Naive thymus-derived CD4-positive, alpha-beta T cell (primary cell): ENCODE data around the gene RIT2. TPM values are rescaled to one million over a fixed set of nuclear protein-coding genes. Genes with fewer than 3 reads are reported as not detected.
"Not testable (repeated sequence)": the region's sequence is repeated elsewhere in the genome, so short reads cannot be mapped to it uniquely, and the experiment has no call there.

Experiments used
- ATAC-seq: fragments of 150-1000 bp; cut with Tn5 transposase; 2 replicates; pipeline ENCODE4 v1.10.0; 2021; ENCODE audit warnings: mild to moderate bottlenecking, moderate library complexity
- CTCF ChIA-PET: fragments of 350-600 bp; sonication (Branson Sonifier 250); formaldehyde crosslinking; loops from one replicate; lab custom pipeline; 2021; ENCODE audit warnings: antibody characterized with exemption; lab: Charles Lee
- POLR2A ChIA-PET: fragments of 350-600 bp; sonication (Branson Sonifier 250); formaldehyde crosslinking; loops from one replicate; lab custom pipeline; 2021; ENCODE audit warnings: antibody characterized with exemption, inconsistent platforms; lab: Charles Lee
- DNase-seq, 9 donors: peaks; one replicate each; pipeline versions ENCODE4 v3.0.0 to v3.0.0-alpha.2; 2020 to 2022; ENCODE audit warnings: mixed read lengths in 1 of 9
- H3K27ac ChIP-seq: one replicate; pipeline ENCODE4 v1.7.0; 2013; ENCODE audit warnings: mild to moderate bottlenecking, low read depth, low read length, moderate library complexity
- H3K27me3 ChIP-seq, 2 donors: one replicate each; pipeline ENCODE4 v1.7.0; 2013; ENCODE audit warnings: low read length in 2 of 2, mild to moderate bottlenecking in 2 of 2, moderate library complexity in 2 of 2; ENCODE audit not compliant: control insufficient read depth in 2 of 2, insufficient read depth in 2 of 2
- H3K36me3 ChIP-seq, 3 experiments: 1 replicate in 2 of 3; 2 replicates in 1 of 3; pipeline ENCODE4 v1.7.0; 2013; ENCODE audit warnings: low read length in 3 of 3, mild to moderate bottlenecking in 3 of 3, moderate library complexity in 1 of 3; ENCODE audit not compliant: insufficient read depth in 3 of 3, control insufficient read depth in 2 of 3
- H3K4me1 ChIP-seq, 2 donors: one replicate each; pipeline ENCODE4 v1.7.0; 2013; ENCODE audit warnings: low read length in 2 of 2, mild to moderate bottlenecking in 2 of 2, moderate library complexity in 1 of 2; ENCODE audit not compliant: control insufficient read depth in 2 of 2, insufficient read depth in 2 of 2
- H3K4me3 ChIP-seq: 2 replicates; pipeline ENCODE4 v1.7.0; 2013; ENCODE audit warnings: mild to moderate bottlenecking, low read length
- H3K9me3 ChIP-seq, 3 experiments: 1 replicate in 2 of 3; 2 replicates in 1 of 3; pipeline ENCODE4 v1.7.0; 2013; ENCODE audit warnings: low read length in 3 of 3; ENCODE audit not compliant: control insufficient read depth in 2 of 3
- H3K27ac Mint-ChIP-seq, 9 donors: one replicate each; pipeline ENCODE4 v1.8.0; 2020 to 2022; ENCODE audit warnings: mixed read lengths in 9 of 9, mild to moderate bottlenecking in 8 of 9, moderate library complexity in 5 of 9, inconsistent platforms in 2 of 9
- H3K27me3 Mint-ChIP-seq, 5 donors: one replicate each; pipeline ENCODE4 v1.8.0; 2021 to 2022; ENCODE audit warnings: mixed read lengths in 5 of 5, mild to moderate bottlenecking in 1 of 5
- H3K36me3 Mint-ChIP-seq, 5 donors: one replicate each; pipeline ENCODE4 v1.8.0; 2020 to 2022; ENCODE audit warnings: mixed read lengths in 5 of 5, mild to moderate bottlenecking in 3 of 5, inconsistent platforms in 1 of 5
- H3K4me1 Mint-ChIP-seq, 7 donors: one replicate each; pipeline ENCODE4 v1.8.0; 2020 to 2022; ENCODE audit warnings: mixed read lengths in 7 of 7, mild to moderate bottlenecking in 3 of 7, inconsistent platforms in 1 of 7
- H3K4me3 Mint-ChIP-seq, 10 donors: one replicate each; pipeline ENCODE4 v1.8.0; 2020 to 2022; ENCODE audit warnings: mild to moderate bottlenecking in 10 of 10, mixed read lengths in 10 of 10, moderate library complexity in 6 of 10, inconsistent platforms in 2 of 10
- H3K9me3 Mint-ChIP-seq, 11 donors: one replicate each; pipeline ENCODE4 v1.8.0; 2020 to 2022; ENCODE audit warnings: mixed read lengths in 11 of 11, mild to moderate bottlenecking in 4 of 11, inconsistent platforms in 1 of 11, moderate library complexity in 1 of 11
- intact Hi-C, 2 donors: fragments of 100-400 bp; cut with micrococcal nuclease; formaldehyde crosslinking; loops; one replicate each; pipeline ENCODE4 v1.15.1; 2023
- polyA plus RNA-seq, 2 donors: library from polyadenylated mRNA; unstranded; fragments of 300-500 nt; fragmentation: Illumina TruSeq; gene quantifications; one replicate each; pipeline ENCODE4 v1.2.3, GENCODE V29; 2021
- total RNA-seq, 6 experiments: library from RNA in 5 of 6; stranded (reverse) in 5 of 6; gene quantifications; 1 replicate in 5 of 6; 2 replicates in 1 of 6; pipeline ENCODE4 v1.2.3 and lab custom pipeline; 2021 to 2026

Gene RIT2
- total and polyA plus RNA-seq, 7 experiments from 2014 or later: not detected

- H3K27me3 ChIP-seq, CTCF ChIA-PET, H3K27ac ChIP-seq, H3K9me3 ChIP-seq, H3K4me1 ChIP-seq, ATAC-seq, H3K4me3 Mint-ChIP-seq, H3K36me3 Mint-ChIP-seq, H3K4me1 Mint-ChIP-seq, H3K4me3 ChIP-seq, POLR2A ChIA-PET, H3K36me3 ChIP-seq, DNase-seq, intact Hi-C loops, H3K27ac Mint-ChIP-seq, H3K9me3 Mint-ChIP-seq, H3K27me3 Mint-ChIP-seq: not testable (repeated sequence)
Measured at GRCh38 chr18:42795213-42795789, 320.2 kb downstream of the RIT2 start.

DNA sequence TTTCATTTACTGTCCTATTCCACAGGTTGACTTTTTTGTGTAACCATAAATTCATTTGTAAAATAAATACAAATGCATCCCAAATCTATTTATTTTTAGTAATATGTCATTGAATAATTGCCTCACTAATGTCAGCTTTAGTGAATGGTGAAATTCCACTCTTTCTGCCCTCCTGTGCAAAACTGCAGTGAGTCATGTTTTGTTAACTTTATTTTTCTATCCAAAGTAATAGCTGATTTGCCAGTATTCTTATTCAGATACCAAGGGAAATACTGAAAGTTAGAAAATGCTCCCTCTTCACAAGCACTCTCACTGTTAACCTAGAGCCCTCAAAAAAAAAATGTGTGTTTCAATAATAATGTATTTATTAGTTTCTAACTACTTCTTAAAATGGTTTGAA is 322.8 kb downstream of the RIT2 start:
- ATAC-seq: no peak
- Histone ChIP-seq H3K4me3 (no peak overlapping the region), H3K9me3 (peaks cover 0 to 4% (median 0%) of the 10 kb centered on the region in 3 experiments), H3K27ac (no peak overlapping the region), H3K4me1 (no peaks in the 10 kb centered on the region), H3K36me3 (no peaks in the 10 kb centered on the region), H3K27me3 (no peaks in the 10 kb centered on the region)
- ChIA-PET POLR2A (no interaction called here), CTCF (no interaction called here)
- Mint-ChIP-seq H3K4me3 (no peak overlapping the region), H3K27me3 (no peaks in the 10 kb centered on the region), H3K27ac (no peak overlapping the region), H3K9me3 (peaks cover 0 to 22% (median 4%) of the 10 kb centered on the region in 11 donors), H3K4me1 (no peaks in the 10 kb centered on the region), H3K36me3 (no peaks in the 10 kb centered on the region)
- intact Hi-C loops: no loop called here
- DNase-seq: no peak

GRCh38 chr18:42784632-42785031 is 330.9 kb downstream of the RIT2 start:
- Histone ChIP-seq H3K9me3 (no peaks in the 10 kb centered on the region), H3K4me3 (no peak overlapping the region), H3K27ac (no peak overlapping the region), H3K36me3 (no peaks in the 10 kb centered on the region), H3K27me3 (no peaks in the 10 kb centered on the region), H3K4me1 (no peaks in the 10 kb centered on the region)
- Mint-ChIP-seq H3K36me3 (no peaks in the 10 kb centered on the region), H3K4me3 (no peak overlapping the region), H3K27me3 (no peaks in the 10 kb centered on the region), H3K4me1 (no peaks in the 10 kb centered on the region), H3K9me3 (peaks cover 0 to 18% (median 5%) of the 10 kb centered on the region in 11 donors), H3K27ac (no peak overlapping the region)
- CTCF ChIA-PET: no interaction called here
- POLR2A ChIA-PET: no interaction called here
- intact Hi-C loops: no loop called here
- DNase-seq (no peak), ATAC-seq (no peak)

DNA sequence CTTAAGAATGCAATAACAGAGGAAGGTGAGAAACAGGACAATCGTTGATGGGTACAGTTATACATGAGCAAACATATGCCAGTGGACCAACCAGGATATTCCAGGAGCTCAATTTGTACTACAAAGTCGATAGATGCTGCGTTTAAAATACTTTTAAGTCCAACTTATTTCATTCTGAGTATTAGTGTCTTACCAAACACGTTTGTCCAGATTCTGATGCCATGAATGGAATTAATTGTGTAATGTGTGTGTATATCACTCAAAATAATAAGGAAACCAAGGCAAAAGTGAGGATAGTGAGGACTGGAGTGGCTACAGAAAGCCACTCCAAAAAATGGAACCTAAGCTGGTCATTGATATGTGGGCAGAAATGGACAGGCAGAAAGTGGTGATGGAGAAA is 332.6 kb downstream of the RIT2 start:
- Mint-ChIP-seq H3K9me3 (peaks cover 0 to 24% (median 4%) of the 10 kb centered on the region in 11 donors), H3K27me3 (no peaks in the 10 kb centered on the region), H3K36me3 (no peaks in the 10 kb centered on the region), H3K4me3 (no peak overlapping the region), H3K27ac (no peak overlapping the region), H3K4me1 (no peaks in the 10 kb centered on the region)
- Histone ChIP-seq H3K4me3 (no peak overlapping the region), H3K4me1 (no peaks in the 10 kb centered on the region), H3K9me3 (no peaks in the 10 kb centered on the region), H3K27ac (no peak overlapping the region), H3K36me3 (no peaks in the 10 kb centered on the region), H3K27me3 (no peaks in the 10 kb centered on the region)
- ChIA-PET CTCF (no interaction called here), POLR2A (no interaction called here)
- ATAC-seq (no peak), DNase-seq (no peak)
- intact Hi-C loops: no loop called here

DNA sequence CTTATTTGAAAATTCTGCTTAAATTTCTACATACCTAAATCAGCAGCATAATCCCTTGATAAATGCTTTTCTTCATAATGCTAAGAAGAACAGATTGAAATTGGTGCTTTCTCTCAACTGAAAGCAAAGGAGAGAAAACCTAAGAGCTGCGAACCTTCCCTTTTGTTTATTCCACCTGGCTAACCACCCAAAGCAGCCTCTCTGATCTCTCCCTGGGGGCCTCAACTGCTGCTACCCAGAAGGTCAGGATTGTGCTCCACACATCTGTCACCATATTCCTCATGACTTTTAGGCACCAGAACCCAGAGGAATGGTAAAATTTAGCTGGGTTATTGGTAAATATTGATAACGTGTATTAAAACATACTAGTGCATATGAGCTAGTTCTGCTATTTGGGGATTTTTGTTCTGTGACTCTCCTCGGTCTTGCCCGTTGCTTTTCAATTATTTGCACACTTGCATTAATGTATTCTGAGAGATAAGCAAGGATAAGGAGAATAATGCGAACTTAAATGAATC is 334.1 kb downstream of the RIT2 start:
- Histone ChIP-seq H3K9me3 (no peaks in the 10 kb centered on the region), H3K36me3 (no peaks in the 10 kb centered on the region), H3K4me1 (no peaks in the 10 kb centered on the region), H3K27me3 (no peaks in the 10 kb centered on the region), H3K4me3 (no peak overlapping the region), H3K27ac (no peak overlapping the region)
- ATAC-seq: no peak
- no peaks in the 10 kb centered on the region for H3K27me3 Mint-ChIP-seq
- no peak for DNase-seq
- no peak overlapping the region for H3K27ac Mint-ChIP-seq
- ChIA-PET POLR2A (no interaction called here), CTCF (no interaction called here)
- no peak overlapping the region for H3K4me3 Mint-ChIP-seq
- intact Hi-C loops: no loop called here
- no peaks in the 10 kb centered on the region for H3K4me1 Mint-ChIP-seq
- H3K36me3 Mint-ChIP-seq: no peaks in the 10 kb centered on the region
- H3K9me3 Mint-ChIP-seq: peaks cover 0 to 32% (median 4%) of the 10 kb centered on the region in 11 donors

GRCh38 chr18:42780171-42780570 is 335.3 kb downstream of the RIT2 start:
- Histone ChIP-seq H3K27me3 (no peaks in the 10 kb centered on the region), H3K9me3 (no peaks in the 10 kb centered on the region), H3K4me1 (no peaks in the 10 kb centered on the region), H3K27ac (no peak overlapping the region), H3K4me3 (no peak overlapping the region), H3K36me3 (no peaks in the 10 kb centered on the region)
- Mint-ChIP-seq H3K27ac (no peak overlapping the region), H3K9me3 (peaks cover 0 to 38% (median 3%) of the 10 kb centered on the region in 11 donors), H3K4me3 (no peak overlapping the region), H3K4me1 (no peaks in the 10 kb centered on the region), H3K36me3 (no peaks in the 10 kb centered on the region), H3K27me3 (no peaks in the 10 kb centered on the region)
- intact Hi-C loops: no loop called here
- ChIA-PET POLR2A (no interaction called here), CTCF (no interaction called here)
- no peak for ATAC-seq
- DNase-seq: no peak

- Mint-ChIP-seq H3K27me3 (no peaks in the 10 kb centered on the region), H3K4me3 (no peak overlapping the region), H3K36me3 (no peaks in the 10 kb centered on the region), H3K4me1 (no peaks in the 10 kb centered on the region), H3K9me3 (peaks cover 0 to 25% (median 3%) of the 10 kb centered on the region in 11 donors), H3K27ac (no peak overlapping the region)
- Histone ChIP-seq H3K4me1 (no peaks in the 10 kb centered on the region), H3K27ac (no peak overlapping the region), H3K36me3 (no peaks in the 10 kb centered on the region), H3K9me3 (no peaks in the 10 kb centered on the region), H3K27me3 (no peaks in the 10 kb centered on the region), H3K4me3 (no peak overlapping the region)
- DNase-seq (no peak), ATAC-seq (no peak)
- ChIA-PET CTCF (no interaction called here), POLR2A (no interaction called here)
- intact Hi-C loops: no loop called here
Measured at GRCh38 chr18:42778445-42779042, 336.9 kb downstream of the RIT2 start.
